GM12892 (cell line): ENCODE results near the gene SLC9A9.

Source experiments
- POLR2A ChIP-seq: IDR thresholded peaks from 2 replicates; pipeline ENCODE4 v1.6.1; 2011; ENCODE audit warnings: low read depth, low read length, control low read depth
- POLR2AphosphoS5 ChIP-seq: IDR thresholded peaks from 2 replicates; pipeline ENCODE4 v1.6.1; 2011; ENCODE audit warnings: low read depth, low read length, control low read depth
- TAF1 ChIP-seq: IDR thresholded peaks from 2 replicates; pipeline ENCODE4 v1.6.1; 2011; ENCODE audit warnings: low read depth, mild to moderate bottlenecking, control low read depth, low read length, borderline replicate concordance

GRCh38 chr3:143727391-143727790 lies 120.9 kb downstream of the SLC9A9 start:
- TF ChIP-seq TAF1 (no peak), POLR2A (no peak), POLR2AphosphoS5 (no peak)
